Endometrial microvascular endothelial cells (primary cell): ENCODE results near the gene SPAG16. TPM values are rescaled to one million over a fixed set of nuclear protein-coding genes. Genes with fewer than 3 reads are reported as not detected.
"Not testable (repeated sequence)": the region's sequence is repeated elsewhere in the genome, so short reads cannot be mapped to it uniquely, and the experiment has no call there.

Experiments used
- in situ Hi-C: cut with HindIII; loops from 2 replicates; pipeline ENCODE4 v1.10.0; 2017; ENCODE audit warnings: low sequenced_read_pairs, low pct_unique_long_range_greater_than_20kb; ENCODE audit errors: inconsistent ontology term
- total RNA-seq: library from RNA; depleted of rRNA; stranded (reverse); fragments of >200 nt; gene quantifications from one replicate; pipeline ENCODE4 v1.2.3, GENCODE V29; 2015; ENCODE audit errors: inconsistent ontology term

SPAG16 gene
- total RNA-seq, 1 donor from 2014 or later: 13.3 TPM

GRCh38 chr2:214014551-214015220 lies 730.4 kb downstream of the SPAG16 start:
- in situ Hi-C loops: no loop called here

GRCh38 chr2:214019229-214019972 lies 735.1 kb downstream of the SPAG16 start:
- in situ Hi-C loops: no loop called here

GRCh38 chr2:214019973-214020345 lies 735.7 kb downstream of the SPAG16 start:
- in situ Hi-C loops: no loop called here

GRCh38 chr2:214029190-214029589 lies 744.9 kb downstream of the SPAG16 start:
- in situ Hi-C loops: no loop called here

- in situ Hi-C loops: no loop called here
These were observed 747.3 kb downstream of the SPAG16 start for GRCh38 chr2:214031566-214031965.

- in situ Hi-C loops: no loop called here
These were observed 750.2 kb downstream of the SPAG16 start for GRCh38 chr2:214034417-214034816.

- in situ Hi-C loops: no loop called here
These were observed 751.0 kb downstream of the SPAG16 start for GRCh38 chr2:214035091-214035852.

GRCh38 chr2:214035921-214036320 lies 751.7 kb downstream of the SPAG16 start:
- in situ Hi-C loops: no loop called here

- in situ Hi-C loops: no loop called here
These were observed 753.9 kb downstream of the SPAG16 start for GRCh38 chr2:214038186-214038585.

GRCh38 chr2:214050731-214051130 lies 766.5 kb downstream of the SPAG16 start:
- in situ Hi-C loops: no loop called here

- in situ Hi-C loops: no loop called here
These were observed 767.3 kb downstream of the SPAG16 start for GRCh38 chr2:214051585-214051984.

GRCh38 chr2:214052235-214052634 lies 768.0 kb downstream of the SPAG16 start:
- in situ Hi-C loops: no loop called here

GRCh38 chr2:214057986-214058385 lies 773.7 kb downstream of the SPAG16 start:
- in situ Hi-C loops: no loop called here

- in situ Hi-C loops: not testable (repeated sequence)
These were observed 778.0 kb downstream of the SPAG16 start for GRCh38 chr2:214062279-214062678.

- in situ Hi-C loops: no loop called here
These were observed 780.2 kb downstream of the SPAG16 start for GRCh38 chr2:214064471-214064870.

- in situ Hi-C loops: no loop called here
These were observed 782.6 kb downstream of the SPAG16 start for GRCh38 chr2:214066862-214067261.

- in situ Hi-C loops: no loop called here
These were observed 785.0 kb downstream of the SPAG16 start for GRCh38 chr2:214069254-214069653.

GRCh38 chr2:214075456-214075855 lies 791.2 kb downstream of the SPAG16 start:
- in situ Hi-C loops: no loop called here

- in situ Hi-C loops: no loop called here
These were observed 792.3 kb downstream of the SPAG16 start for GRCh38 chr2:214076527-214076926.

- in situ Hi-C loops: no loop called here
These were observed 793.5 kb downstream of the SPAG16 start for GRCh38 chr2:214077727-214078126.
